Kidney (tissue), 14 donors: ENCODE measurements around the gene FATE1. TPM values are rescaled to one million over a fixed set of nuclear protein-coding genes. Genes with fewer than 3 reads are reported as not detected.

ENCODE experiments used
- DNase-seq, 5 donors: peaks; one replicate each; pipeline ENCODE4 v3.0.0-alpha.2; 2013 to 2020
- FAIRE-seq: peaks from 2 replicates; lab custom pipeline; 2012; peaks lifted over from hg19 to GRCh38; lab: Jason Lieb, UNC
- H3K27ac ChIP-seq, 2 donors: one replicate each; pipeline ENCODE4 v1.7.0; 2013; ENCODE audit warnings: low read depth in 2 of 2, low read length in 2 of 2, inconsistent platforms in 1 of 2
- H3K27me3 ChIP-seq: one replicate; pipeline ENCODE4 v1.7.1; 2013; ENCODE audit warnings: low read length, inconsistent platforms; ENCODE audit not compliant: control insufficient read depth, insufficient read depth
- H3K36me3 ChIP-seq, 3 donors: one replicate each; pipeline versions ENCODE4 v1.7.0 to v1.7.1; 2013; ENCODE audit warnings: low read length in 3 of 3, control low read depth in 1 of 3, inconsistent platforms in 1 of 3; ENCODE audit not compliant: insufficient read depth in 3 of 3, control insufficient read depth in 2 of 3
- H3K4me1 ChIP-seq, 3 donors: one replicate each; pipeline versions ENCODE4 v1.7.0 to v1.7.1; 2013; ENCODE audit warnings: low read length in 3 of 3, inconsistent platforms in 1 of 3, low read depth in 1 of 3; ENCODE audit not compliant: control insufficient read depth in 2 of 3, insufficient read depth in 2 of 3
- H3K4me3 ChIP-seq, 3 donors: one replicate each; pipeline versions ENCODE4 v1.7.0 to v1.8.1; 2013; ENCODE audit warnings: low read length in 3 of 3, control low read depth in 1 of 3, inconsistent platforms in 1 of 3
- H3K9ac ChIP-seq, 3 donors: one replicate each; pipeline versions ENCODE4 v1.7.0 to v1.7.1; 2013; ENCODE audit warnings: low read length in 3 of 3, control low read depth in 1 of 3, inconsistent platforms in 1 of 3
- H3K9me3 ChIP-seq, 3 donors: one replicate each; pipeline versions ENCODE4 v1.7.0 to v1.7.1; 2013; ENCODE audit warnings: low read length in 3 of 3, control low read depth in 1 of 3, inconsistent platforms in 1 of 3; ENCODE audit not compliant: control insufficient read depth in 2 of 3, insufficient read depth in 1 of 3
- intact Hi-C: fragments of 100-400 bp; cut with DNase I; formaldehyde crosslinking; loops from one replicate; pipeline ENCODE4 v1.11.1; 2022
- polyA plus RNA-seq: library from polyadenylated mRNA; stranded (reverse); fragments of 350-450 nt; fragmentation: Illumina TruSeq; extraction: RNeasy Lipid Tissue Mini Kit (QIAGEN cat#74804); gene quantifications from one replicate; pipeline ENCODE4 v1.2.3, GENCODE V29; 2014; ENCODE audit warnings: low read depth, low replicate concordance; ENCODE audit not compliant: insufficient read depth
- total RNA-seq: library from RNA; stranded (reverse); fragmentation: NEBNext Ultra II Directional; extraction: Animal tissue kit (Norgen Biotek cat#: 25700); gene quantifications from one replicate; pipeline ENCODE4 v1.2.1, GENCODE V29; 2021
- TF ChIP-seq, protein P1 (sequence below): IDR thresholded peaks from 3 replicates; pipeline ENCODE4 v1.5.1; 2012; ENCODE audit warnings: mild to moderate bottlenecking, moderate library complexity, borderline replicate concordance; ENCODE audit not compliant: insufficient read depth; ENCODE audit errors: extremely low read depth
- donor health status: control.
- donor health status: control.
- donor health status: control.
- donor health status: control.
- donor health status: control.
- donor health status: DM: yes; HTN: yes; CAD: no.
- donor health status: Normal renal cell carcinoma (clear cell type).

Gene FATE1
- total and polyA plus RNA-seq, 2 donors from 2014 or later = 0.52 TPM; not detected in 1

DNA sequence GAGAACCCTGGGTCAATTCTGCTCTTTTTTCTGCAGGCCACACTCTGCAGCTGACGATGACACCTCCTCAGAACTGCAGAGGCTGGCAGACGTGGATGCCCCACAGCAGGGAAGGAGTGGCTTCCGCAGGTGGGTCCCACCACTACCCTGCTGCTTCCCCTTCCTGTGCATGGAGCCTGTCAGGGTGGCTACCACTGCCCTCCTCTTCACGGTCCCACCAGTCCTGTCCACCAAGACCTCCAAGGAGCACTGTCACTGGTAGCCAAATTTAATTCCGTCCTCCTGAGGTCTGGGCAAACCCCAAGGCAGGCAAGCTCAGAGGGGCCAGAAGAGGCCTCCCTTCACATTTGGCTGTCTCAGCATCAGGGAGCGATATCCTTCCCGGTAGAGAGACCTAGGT lies 22.9 kb downstream of the FATE1 start:
- Histone ChIP-seq H3K9me3 (no peaks in the 10 kb centered on the region), H3K36me3 (no peaks in the 10 kb centered on the region), H3K27me3 (no peaks in the 10 kb centered on the region), H3K4me3 (no peak overlapping the region), H3K27ac (no peak overlapping the region), H3K9ac (no peak overlapping the region), H3K4me1 (no peaks in the 10 kb centered on the region)
- FAIRE-seq (no peak), DNase-seq (no peak)
- TF ChIP-seq, protein P1, sequence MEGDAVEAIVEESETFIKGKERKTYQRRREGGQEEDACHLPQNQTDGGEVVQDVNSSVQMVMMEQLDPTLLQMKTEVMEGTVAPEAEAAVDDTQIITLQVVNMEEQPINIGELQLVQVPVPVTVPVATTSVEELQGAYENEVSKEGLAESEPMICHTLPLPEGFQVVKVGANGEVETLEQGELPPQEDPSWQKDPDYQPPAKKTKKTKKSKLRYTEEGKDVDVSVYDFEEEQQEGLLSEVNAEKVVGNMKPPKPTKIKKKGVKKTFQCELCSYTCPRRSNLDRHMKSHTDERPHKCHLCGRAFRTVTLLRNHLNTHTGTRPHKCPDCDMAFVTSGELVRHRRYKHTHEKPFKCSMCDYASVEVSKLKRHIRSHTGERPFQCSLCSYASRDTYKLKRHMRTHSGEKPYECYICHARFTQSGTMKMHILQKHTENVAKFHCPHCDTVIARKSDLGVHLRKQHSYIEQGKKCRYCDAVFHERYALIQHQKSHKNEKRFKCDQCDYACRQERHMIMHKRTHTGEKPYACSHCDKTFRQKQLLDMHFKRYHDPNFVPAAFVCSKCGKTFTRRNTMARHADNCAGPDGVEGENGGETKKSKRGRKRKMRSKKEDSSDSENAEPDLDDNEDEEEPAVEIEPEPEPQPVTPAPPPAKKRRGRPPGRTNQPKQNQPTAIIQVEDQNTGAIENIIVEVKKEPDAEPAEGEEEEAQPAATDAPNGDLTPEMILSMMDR = no peak
- intact Hi-C loops = no loop called here

GRCh38 chrX:151741606-151742005 lies 25.8 kb downstream of the FATE1 start:
- no peaks in the 10 kb centered on the region for H3K4me1 ChIP-seq
- H3K36me3 ChIP-seq = no peaks in the 10 kb centered on the region
- H3K27me3 ChIP-seq = no peaks in the 10 kb centered on the region
- TF ChIP-seq, protein P1 = no peak
- intact Hi-C loops = no loop called here
- FAIRE-seq (no peak), DNase-seq (no peak)
- H3K4me3 ChIP-seq = no peak overlapping the region
- H3K9ac ChIP-seq = no peak overlapping the region
- H3K27ac ChIP-seq = no peak overlapping the region
- H3K9me3 ChIP-seq = no peaks in the 10 kb centered on the region

- TF ChIP-seq, protein P1 = no peak
- H3K9ac ChIP-seq = no peak overlapping the region
- FAIRE-seq (no peak), DNase-seq (no peak)
- intact Hi-C loops = no loop called here
- H3K4me1 ChIP-seq = no peaks in the 10 kb centered on the region
- H3K27ac ChIP-seq = no peak overlapping the region
- no peaks in the 10 kb centered on the region for H3K9me3 ChIP-seq
- no peaks in the 10 kb centered on the region for H3K36me3 ChIP-seq
- no peak overlapping the region for H3K4me3 ChIP-seq
- H3K27me3 ChIP-seq = peaks cover 2% of the 10 kb centered on the region
These were observed 26.5 kb downstream of the FATE1 start for GRCh38 chrX:151742311-151742710.
